Kidney capillary endothelial cell (primary cell): ENCODE results near the gene WDR64.

Source experiments
- DNase-seq: peaks from one replicate; pipeline ENCODE4 v3.0.0-alpha.2; 2018; ENCODE audit warnings: low spot score

Gene WDR64

DNA sequence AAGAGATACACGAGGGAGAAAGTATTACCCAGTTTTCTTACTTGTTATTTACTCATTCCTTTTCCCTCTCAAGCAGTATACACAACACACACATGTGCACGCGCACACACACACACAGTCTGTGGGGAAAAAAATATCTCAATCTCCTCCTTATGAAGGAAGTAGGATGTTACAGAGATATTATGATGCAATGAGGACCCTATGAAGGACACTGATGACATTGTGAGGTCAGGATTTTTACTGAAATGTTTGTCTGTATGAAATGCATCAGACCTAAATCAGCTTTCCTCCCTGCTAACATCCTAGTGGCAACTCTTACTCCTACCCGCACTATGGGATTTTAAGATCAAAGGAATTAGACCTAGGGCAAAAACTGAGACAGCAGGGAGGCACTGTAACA, at the start of gene WDR64:
Gene WDR64 (plus strand): TSS at position 270 of the 400 bp plus-strand sequence. CDS start 204 bp downstream, outside the sequence.
- no peak for DNase-seq

DNA sequence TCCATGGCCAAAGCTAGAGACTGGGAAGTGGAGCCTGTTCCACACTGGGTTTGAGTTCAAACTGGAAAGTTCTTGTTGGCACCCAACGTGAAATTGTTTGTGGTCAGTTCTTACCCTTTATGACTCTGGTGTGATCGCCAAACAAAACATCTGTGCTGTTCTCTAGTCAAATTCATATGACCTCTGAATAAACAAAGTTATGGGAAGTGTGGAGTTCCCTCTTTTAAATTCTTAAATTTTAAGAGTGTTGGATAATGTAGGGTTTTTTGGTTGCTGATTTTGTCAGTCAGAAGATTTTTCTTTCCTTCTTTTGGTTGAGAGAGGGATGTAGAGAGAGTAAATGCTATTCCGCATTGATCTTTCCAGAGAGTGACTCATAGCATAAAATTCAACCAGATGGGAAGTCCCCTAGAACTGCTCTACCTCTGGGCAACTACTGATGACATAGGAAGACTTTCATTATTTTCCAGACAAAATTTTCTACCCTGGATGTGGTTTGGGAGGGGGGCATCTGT, 48.3 kb upstream of the WDR64 start:
- no peak for DNase-seq

GRCh38 chr1:241605146-241605805, 46.8 kb upstream of the WDR64 start:
- no peak for DNase-seq

- DNase-seq: no peak
Observed at GRCh38 chr1:241606544-241606943, 45.5 kb upstream of the WDR64 start.

- DNase-seq: no peak
Observed at GRCh38 chr1:241607497-241607896, 44.6 kb upstream of the WDR64 start.

DNA sequence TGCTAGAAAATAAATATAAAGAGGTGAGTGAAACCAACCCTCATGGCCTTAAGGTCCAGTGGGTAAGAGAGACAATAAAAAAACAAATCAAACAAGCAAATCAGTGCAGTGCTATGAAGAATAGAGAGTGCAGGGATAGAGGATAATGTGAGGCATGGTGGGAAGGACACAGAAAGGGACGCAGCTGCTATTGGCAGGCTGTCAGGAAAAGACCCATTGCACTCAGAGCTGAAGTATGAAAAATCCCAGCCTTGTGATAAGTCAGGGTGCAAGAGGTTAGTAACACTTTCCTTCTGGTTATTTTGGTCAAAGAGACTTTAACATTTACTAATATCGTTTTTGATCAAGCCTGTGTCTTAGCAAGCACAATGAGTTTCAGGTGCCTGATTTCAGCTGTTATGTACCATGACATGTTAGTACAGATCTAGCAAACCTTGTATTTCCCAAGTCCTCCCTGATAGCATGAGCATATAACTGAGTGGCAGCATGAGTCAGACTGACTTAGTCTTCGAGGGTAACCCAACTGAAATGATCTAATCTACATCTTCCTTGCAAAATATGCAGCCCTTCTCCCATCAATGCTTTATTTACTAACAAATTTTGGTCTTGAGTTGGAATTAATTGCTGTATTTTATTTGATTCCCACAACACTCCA, 43.6 kb upstream of the WDR64 start:
- no peak for DNase-seq

DNA sequence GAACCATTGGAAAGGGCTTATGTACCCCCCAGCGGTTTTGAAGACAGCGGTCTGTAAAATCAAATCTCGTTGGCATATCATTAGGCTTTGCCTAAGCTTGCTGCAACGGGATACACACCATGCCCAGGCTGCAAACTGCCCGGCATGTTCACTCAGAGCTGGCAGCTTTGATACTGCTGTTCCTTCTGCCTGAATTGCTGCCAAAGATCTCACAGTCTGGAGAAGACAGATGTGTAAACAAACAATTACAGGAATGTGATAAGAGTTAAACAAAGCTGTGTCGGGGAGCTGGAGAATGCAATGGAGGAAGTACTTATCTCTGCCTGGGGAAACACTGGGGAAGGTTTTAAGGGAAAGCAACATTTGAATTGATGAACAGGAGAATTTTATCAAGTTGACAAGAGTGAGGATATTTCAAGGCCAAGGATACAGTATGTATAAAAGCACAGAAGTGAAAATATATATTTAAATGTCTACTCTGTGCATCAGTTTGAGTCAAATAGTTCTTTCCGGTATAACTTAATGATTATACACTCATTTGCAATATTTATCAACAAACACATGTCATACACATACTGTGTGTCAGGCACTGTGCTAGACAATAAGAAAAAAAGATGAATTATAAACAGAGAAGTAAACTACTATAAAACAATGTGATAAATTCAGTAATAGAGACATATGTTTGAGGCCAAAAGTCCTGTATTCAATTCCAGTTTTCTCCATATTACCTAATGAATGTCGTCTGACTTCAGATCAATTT, 41.8 kb upstream of the WDR64 start:
- DNase-seq: no peak

DNA sequence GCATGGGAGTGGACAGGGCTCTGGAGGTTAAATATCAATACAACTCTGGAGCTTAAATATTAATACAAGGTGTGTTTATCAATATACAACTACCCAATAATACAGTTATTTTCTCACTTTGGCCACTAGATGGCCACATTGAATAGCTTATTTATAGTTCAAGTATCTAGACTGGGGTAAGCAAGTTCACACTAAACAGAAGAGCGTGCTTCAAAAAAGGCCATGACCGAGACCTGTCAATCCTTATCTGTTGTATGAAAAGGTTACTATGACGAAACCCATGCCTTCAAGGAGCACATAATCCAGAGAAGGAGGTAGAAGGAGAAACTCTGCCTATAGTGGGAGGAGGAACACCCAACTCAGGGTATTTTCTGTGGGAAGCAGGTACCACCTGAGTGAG, 41.0 kb upstream of the WDR64 start:
- peak; percentile 63 for DNase-seq

DNA sequence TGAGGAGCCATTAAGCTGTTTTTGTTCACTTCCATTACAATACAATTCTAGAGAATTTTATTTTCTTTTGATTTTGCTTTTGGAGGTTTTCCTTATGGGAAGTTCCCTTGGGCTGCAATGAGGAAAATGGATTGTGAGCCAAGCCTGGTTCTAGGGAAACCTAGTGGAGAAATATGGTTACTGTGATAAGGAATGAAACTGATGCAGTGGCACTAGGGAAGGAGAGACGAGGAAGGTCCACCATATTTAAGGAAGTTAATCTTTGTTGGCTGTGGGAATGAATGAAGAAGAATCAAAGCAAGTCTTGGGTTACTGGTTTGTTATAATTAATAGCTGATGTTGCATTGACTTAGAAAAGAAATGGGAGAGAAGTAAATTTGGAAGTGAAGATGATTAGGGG, 40.3 kb upstream of the WDR64 start:
- DNase-seq: no peak

DNA sequence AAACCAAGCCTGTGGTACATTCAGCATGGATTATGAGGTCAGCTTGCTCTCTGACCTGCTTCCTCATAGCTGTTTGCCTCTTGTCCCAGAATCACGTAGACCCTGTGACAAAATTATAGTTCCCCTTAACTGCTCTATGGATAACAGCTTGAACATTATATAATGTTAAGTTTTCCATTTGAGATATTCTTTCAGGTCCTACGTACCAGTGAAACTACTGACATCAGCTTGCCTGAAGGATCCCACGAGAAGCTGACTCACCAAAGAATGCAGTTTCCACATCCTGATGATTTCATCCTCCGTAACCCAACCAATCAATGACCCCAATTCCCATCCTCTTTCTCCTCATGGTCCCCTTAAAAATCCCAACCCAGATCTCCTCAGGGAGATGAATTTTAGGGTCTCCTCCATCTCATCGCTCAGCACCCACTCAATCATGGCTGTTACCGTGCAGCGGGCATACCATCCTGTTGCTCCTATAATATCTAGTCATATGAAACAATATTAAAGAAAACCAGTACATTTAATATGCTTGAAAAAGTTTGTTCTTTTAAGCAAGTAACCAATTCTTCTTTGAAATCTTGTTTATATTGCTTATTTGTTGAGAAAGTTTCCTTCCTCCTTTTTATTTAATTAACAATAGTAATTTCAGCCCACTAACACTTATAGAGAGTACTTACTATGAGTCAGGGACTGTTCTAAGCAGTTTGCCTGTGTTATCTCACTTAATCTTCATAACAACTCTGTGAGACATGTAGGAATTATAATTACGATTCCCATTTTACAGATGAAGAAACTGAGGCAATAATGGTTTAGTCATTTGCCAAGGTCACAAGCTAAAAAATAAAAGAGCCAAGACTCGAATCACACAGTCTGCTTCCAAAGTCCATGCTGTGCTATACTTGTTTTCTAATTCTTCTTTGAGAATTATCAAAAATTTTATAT, 39.3 kb upstream of the WDR64 start:
- DNase-seq: peak; percentile 75

DNA sequence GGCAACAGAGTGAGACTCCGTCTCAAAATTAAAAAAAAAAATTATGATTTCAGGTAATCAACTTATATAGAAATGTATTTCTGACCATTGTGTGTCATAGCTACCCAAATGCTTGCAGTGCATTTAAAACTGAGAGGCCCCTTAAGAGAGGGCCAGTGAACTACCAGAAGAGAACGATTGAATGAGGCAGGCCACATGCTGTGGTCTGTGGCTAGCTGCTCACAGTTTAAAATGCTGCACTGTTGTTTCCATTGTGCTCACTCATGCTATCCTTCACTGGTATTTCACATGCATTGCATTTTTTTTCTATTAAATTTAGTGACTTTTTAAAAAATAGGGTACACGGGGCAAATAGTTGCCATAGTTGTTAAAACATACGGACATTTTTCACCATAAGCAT, 37.9 kb upstream of the WDR64 start:
- no peak for DNase-seq

GRCh38 chr1:241614572-241614971, 37.5 kb upstream of the WDR64 start:
- DNase-seq: no peak

- DNase-seq: no peak
Observed at GRCh38 chr1:241615043-241615974, 36.8 kb upstream of the WDR64 start.

GRCh38 chr1:241617426-241617825, 34.7 kb upstream of the WDR64 start:
- DNase-seq: no peak

DNA sequence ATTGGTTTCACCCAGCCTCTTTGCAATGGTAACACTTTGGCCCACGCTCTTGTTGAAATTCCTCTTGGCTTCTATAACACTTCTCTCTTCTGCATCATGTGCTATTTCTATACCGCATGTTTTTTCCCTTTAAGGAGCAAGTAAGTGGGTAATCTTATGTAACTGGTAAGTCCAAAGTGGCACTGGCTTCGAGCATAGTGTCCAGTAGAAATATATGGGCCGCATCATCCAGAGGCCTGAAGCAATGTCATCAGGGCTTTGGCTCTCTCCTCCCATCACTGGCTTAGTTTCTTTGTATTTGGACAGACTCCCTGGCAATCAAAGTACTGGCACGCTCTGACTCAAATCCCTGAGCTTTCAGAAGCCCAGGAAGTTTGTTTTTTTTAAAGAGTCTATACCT, 29.4 kb upstream of the WDR64 start:
- no peak for DNase-seq

DNA sequence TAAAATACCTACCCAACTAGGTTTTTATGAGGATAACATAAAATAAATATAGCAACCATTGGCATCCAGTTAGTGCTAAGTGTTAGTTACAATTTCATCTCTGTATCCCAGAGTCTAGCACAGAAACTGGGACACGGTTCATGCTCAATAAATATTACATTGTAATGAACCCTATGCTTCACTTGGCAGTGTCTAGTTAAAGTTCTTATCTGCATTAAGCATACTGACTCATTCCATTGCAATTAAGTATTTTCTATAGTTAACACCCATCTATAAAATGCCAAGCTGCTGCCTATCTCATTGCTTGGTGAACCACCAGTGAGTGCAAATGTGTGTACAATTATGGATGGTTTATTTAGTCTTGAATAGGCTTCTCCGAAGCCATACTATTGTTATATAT, 27.1 kb upstream of the WDR64 start:
- DNase-seq: no peak

DNA sequence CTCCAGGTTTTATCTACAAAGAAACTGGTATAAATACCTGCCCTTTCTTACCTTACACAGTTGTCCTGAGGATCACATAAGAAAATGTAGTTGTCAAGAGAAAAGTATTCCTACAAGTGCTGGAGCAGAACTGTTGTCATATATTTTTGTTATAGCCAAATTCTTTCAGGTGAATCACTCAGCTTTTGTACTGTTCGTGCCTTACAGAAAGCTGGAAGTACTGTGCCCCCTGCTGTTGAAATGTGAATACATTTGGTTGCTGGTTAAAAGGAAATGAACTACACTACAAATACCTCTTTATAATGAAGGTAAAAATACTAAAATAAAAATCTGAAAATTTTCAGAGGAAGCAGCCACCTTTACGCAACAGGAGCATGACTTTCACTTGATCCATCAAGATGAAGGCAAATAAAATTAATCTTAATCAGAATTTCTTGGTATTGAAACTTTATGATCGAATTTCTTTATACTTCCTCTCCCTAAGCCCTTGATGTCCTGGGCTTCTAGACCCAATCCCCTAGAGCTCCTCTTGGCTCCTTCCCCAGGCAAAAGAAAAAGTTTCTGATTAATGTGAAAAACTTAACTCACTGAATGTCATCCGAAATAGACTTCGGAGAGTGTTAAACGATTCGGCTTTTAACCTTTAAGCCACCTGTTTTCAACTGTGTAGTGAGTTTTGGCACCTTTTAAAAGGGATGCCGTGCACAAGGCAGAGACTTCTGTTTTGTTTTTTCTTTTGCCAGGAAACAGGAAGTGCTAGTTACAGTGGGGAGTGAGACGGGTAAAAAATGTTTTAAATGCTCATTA, 24.4 kb upstream of the WDR64 start:
- peak; percentile 52 for DNase-seq

DNA sequence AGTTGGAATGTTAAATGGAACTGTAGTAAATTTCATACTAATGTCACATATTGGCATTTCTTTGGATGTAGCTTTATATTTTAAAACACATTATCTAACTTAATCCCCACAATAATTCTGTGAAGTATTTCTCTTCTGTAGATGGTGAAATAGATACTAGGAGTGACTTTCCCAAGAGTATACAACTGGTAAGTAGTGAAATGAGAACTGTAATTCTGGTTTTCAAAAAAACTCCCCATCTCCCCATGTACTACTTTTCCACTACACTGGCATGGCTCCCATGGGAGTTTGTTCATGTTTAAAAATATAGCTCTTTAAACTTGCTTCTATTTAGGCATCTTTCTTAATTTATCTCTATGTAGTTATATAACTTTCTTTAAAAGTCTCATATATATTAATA, 22.1 kb upstream of the WDR64 start:
- DNase-seq: no peak

- DNase-seq: no peak
Observed at GRCh38 chr1:241630476-241630875, 21.6 kb upstream of the WDR64 start.

- DNase-seq: no peak
Observed at GRCh38 chr1:241630899-241631298, 21.2 kb upstream of the WDR64 start.
